SH-SY5Y (cell line): ENCODE results near the gene FLT3LG.

Experiments
- GATA2 ChIP-seq: IDR thresholded peaks from 2 replicates; pipeline ENCODE4 v1.6.1; 2011; ENCODE audit warnings: mild to moderate bottlenecking, low read depth, low read length
- GATA3 ChIP-seq: IDR thresholded peaks from 2 replicates; pipeline ENCODE4 v1.6.1; 2011; ENCODE audit warnings: low read depth, mild to moderate bottlenecking, low read length, moderate library complexity

FLT3LG gene

GRCh38 chr19:49533551-49534488 is 59.8 kb downstream of the FLT3LG start:
- no peak for TF ChIP-seq GATA2
- TF ChIP-seq GATA3 = no peak

- no peak for TF ChIP-seq GATA3
- TF ChIP-seq GATA2 = no peak
Measured at GRCh38 chr19:49534632-49535385, 60.8 kb downstream of the FLT3LG start.
